IgD-negative memory B cell (primary cell): ENCODE measurements around the gene COPS6. TPM values are rescaled to one million over a fixed set of nuclear protein-coding genes. Genes with fewer than 3 reads are reported as not detected.
A peak's percentile ranks its signal among the peaks of the same experiment; 100 is the strongest.

ENCODE experiments used
- H3K27ac Mint-ChIP-seq, 3 donors: one replicate each; pipeline ENCODE4 v1.8.0; 2020 to 2022; ENCODE audit warnings: mild to moderate bottlenecking in 3 of 3, mixed read lengths in 3 of 3, moderate library complexity in 1 of 3
- H3K27me3 Mint-ChIP-seq: one replicate; pipeline ENCODE4 v1.8.0; 2021; ENCODE audit warnings: mixed read lengths
- H3K36me3 Mint-ChIP-seq: one replicate; pipeline ENCODE4 v1.8.0; 2020; ENCODE audit warnings: mild to moderate bottlenecking, mixed read lengths
- H3K4me1 Mint-ChIP-seq, 3 donors: one replicate each; pipeline ENCODE4 v1.8.0; 2020 to 2022; ENCODE audit warnings: mixed read lengths in 3 of 3, mild to moderate bottlenecking in 1 of 3
- H3K4me3 Mint-ChIP-seq, 4 donors: one replicate each; pipeline ENCODE4 v1.8.0; 2020 to 2022; ENCODE audit warnings: mild to moderate bottlenecking in 4 of 4, mixed read lengths in 4 of 4, moderate library complexity in 3 of 4
- H3K9me3 Mint-ChIP-seq, 3 donors: one replicate each; pipeline ENCODE4 v1.8.0; 2020 to 2021; ENCODE audit warnings: mixed read lengths in 3 of 3, mild to moderate bottlenecking in 1 of 3
- polyA plus RNA-seq: library from polyadenylated mRNA; unstranded; fragments of 300-500 nt; fragmentation: Illumina TruSeq; gene quantifications from one replicate; pipeline ENCODE4 v1.2.3, GENCODE V29; 2021

Gene COPS6
- polyA plus RNA-seq, 1 donor from 2014 or later: 121 TPM

GRCh38 chr7:100089458-100090196, 858 bp downstream of the COPS6 start:
- Mint-ChIP-seq H3K27ac (peak overlapping the region; percentile 94 to 99 (median 95)), H3K36me3 (no peaks in the 10 kb centered on the region), H3K27me3 (peaks cover 2% of the 10 kb centered on the region), H3K4me1 (peaks cover 10 to 20% (median 14%) of the 10 kb centered on the region in 3 donors), H3K4me3 (peak overlapping the region; percentile 84 to 95 (median 94)), H3K9me3 (no peaks in the 10 kb centered on the region)

DNA sequence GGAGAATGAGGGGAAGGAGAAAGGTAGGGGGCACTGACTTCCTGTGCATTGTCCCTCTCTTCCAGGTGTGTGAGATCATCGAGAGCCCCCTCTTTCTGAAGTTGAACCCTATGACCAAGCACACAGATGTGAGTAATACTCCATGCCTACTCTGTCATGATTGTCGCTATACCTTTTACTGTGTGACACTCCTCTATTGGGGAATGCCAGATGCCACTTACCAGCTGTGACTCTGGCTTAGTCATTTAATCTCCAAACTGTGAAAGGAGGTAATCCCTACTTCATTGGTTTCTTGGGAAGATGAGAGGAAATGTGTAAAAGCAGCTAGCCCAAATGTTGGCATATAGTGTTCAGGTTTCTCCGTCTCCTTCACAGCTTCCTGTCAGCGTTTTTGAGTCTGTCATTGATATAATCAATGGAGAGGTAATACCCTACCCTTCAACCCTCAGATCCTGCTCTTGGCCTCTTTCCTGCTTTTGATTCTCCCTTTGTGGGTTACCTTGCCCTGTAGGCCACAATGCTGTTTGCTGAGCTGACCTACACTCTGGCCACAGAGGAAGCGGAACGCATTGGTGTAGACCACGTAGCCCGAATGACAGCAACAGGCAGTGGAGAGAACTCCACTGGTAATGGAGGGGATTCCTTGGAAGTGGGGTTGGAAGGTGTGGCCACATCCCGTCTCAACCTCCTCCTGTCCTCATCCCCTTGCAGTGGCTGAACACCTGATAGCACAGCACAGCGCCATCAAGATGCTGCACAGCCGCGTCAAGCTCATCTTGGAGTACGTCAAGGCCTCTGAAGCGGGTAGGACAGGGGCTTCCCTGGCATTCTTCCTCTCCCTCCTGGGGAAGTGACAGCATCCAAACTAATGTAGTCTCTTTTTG, 2.0 kb downstream of the COPS6 start:
- Mint-ChIP-seq H3K9me3 (no peaks in the 10 kb centered on the region), H3K4me3 (peak overlapping the region in 2 of 4 donors; percentile 42 to 93), H3K27me3 (peaks cover 2% of the 10 kb centered on the region), H3K27ac (peak overlapping the region in 1 of 3 donors; percentile 99), H3K4me1 (peaks cover 8 to 20% (median 16%) of the 10 kb centered on the region in 3 donors), H3K36me3 (no peaks in the 10 kb centered on the region)

DNA sequence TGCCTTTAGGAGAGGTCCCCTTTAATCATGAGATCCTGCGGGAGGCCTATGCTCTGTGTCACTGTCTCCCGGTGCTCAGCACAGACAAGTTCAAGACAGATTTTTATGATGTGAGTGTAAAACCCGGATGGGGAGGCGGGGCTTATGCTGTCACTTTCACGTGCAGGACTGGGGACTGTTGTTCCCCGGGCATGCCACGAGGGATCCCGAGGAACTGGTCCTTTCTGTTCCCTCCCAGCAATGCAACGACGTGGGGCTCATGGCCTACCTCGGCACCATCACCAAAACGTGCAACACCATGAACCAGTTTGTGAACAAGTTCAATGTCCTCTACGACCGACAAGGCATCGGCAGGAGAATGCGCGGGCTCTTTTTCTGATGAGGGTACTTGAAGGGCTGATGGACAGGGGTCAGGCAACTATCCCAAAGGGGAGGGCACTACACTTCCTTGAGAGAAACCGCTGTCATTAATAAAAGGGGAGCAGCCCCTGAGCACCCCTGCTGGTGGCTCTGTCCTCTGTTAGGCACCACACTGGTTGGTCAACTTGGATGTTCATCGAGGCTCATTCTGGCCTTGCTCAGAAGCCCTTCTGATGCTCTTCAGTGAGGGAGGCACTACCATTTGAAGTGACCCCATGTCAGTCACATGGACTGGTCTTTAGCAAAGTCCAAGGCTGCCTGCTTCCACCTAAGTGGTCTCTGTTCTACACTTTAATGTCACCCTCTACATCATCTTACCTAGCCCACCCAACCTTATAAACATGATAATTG, 2.8 kb downstream of the COPS6 start:
- Mint-ChIP-seq H3K4me1 (peaks cover 8 to 20% (median 18%) of the 10 kb centered on the region in 3 donors), H3K36me3 (peaks cover 2% of the 10 kb centered on the region), H3K9me3 (no peaks in the 10 kb centered on the region), H3K4me3 (peak overlapping the region in 2 of 4 donors; percentile 51 to 93), H3K27ac (peak overlapping the region in 2 of 3 donors; percentile 76 to 99), H3K27me3 (peaks cover 2% of the 10 kb centered on the region)

DNA sequence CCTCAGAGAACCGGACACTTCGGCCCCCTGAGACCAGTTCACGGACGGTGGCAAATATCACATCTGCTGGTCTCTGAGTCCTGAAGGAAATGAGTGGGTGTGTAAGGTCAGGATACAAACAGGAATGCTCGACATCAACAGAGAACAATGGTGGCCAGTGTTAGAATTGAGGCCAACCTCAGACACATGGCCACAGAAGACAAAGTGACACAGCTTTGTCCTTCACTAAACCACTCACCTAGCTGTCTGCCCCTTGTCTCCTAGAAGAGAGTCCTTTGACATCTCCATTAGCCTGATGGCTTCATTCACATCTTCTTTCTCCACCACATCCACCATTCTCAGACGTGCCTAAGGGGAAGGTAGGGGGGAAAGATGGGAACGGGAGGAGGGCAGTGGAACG, 4.3 kb downstream of the COPS6 start:
- Mint-ChIP-seq H3K4me3 (peak overlapping the region in 2 of 4 donors; percentile 9 to 93), H3K9me3 (no peaks in the 10 kb centered on the region), H3K27me3 (peaks cover 2% of the 10 kb centered on the region), H3K4me1 (peaks cover 13 to 20% (median 16%) of the 10 kb centered on the region in 3 donors), H3K36me3 (peaks cover 4% of the 10 kb centered on the region), H3K27ac (peak overlapping the region in 1 of 3 donors; percentile 99)

- Mint-ChIP-seq H3K27me3 (peaks cover under 1% of the 10 kb centered on the region), H3K4me1 (peaks cover 12 to 17% (median 16%) of the 10 kb centered on the region in 3 donors), H3K36me3 (peaks cover 4% of the 10 kb centered on the region), H3K9me3 (no peaks in the 10 kb centered on the region), H3K4me3 (peak overlapping the region in 1 of 4 donors; percentile 93), H3K27ac (peak overlapping the region in 1 of 3 donors; percentile 99)
Observed at GRCh38 chr7:100093498-100093897, 4.7 kb downstream of the COPS6 start.

DNA sequence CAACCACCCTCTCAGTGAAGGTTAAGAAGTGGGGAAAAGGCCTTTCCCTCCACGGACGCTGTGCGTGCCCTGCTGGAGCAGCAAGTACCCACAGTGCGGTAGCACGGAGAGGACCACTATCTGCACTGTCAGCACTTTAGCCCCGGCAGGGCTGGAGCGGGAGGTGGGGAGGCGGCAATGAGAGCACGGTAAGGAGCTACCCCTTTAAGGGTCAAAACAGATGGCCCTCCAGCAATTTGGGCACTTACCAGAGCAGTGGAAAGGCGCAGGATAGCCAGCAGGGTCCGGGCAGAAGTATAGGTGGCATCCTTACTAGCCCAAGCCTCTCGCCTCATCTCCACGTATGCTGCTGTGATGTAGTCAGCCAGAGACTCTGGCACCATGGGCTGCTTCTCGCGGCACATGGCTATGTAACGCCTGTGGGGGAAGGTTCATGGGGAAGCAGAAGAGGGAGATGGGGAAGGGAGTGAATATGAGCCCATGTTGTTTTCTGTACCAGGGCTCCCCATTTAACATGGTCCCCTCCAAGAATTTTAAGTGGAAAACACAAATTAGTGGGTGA, 5.2 kb downstream of the COPS6 start:
- Mint-ChIP-seq H3K36me3 (peaks cover 4% of the 10 kb centered on the region), H3K4me3 (peak overlapping the region in 1 of 4 donors; percentile 93), H3K27ac (peak overlapping the region in 1 of 3 donors; percentile 99), H3K27me3 (no peaks in the 10 kb centered on the region), H3K4me1 (peaks cover 12 to 21% (median 16%) of the 10 kb centered on the region in 3 donors), H3K9me3 (no peaks in the 10 kb centered on the region)

DNA sequence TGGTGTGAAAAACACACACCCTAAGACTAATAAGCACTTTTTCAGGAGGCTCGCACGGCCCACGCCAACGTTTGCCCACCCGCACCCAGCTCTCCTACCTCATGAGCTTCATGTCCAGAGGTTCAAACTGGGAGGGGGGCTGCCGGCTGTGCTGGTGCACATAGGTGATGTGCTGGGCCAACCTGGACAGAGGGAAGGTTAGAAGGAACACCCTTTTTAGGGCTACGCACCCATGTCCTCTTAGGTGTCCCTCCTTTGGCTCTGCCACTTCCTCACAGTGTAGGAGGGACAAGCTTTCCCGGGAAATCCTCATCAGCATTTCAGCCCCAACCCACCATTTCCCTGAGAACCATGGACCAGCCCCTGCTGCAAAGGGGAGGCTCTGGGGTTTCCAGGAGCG, 6.5 kb downstream of the COPS6 start:
- Mint-ChIP-seq H3K9me3 (no peaks in the 10 kb centered on the region), H3K27ac (peak overlapping the region in 1 of 3 donors; percentile 82), H3K36me3 (peaks cover 4% of the 10 kb centered on the region), H3K27me3 (no peaks in the 10 kb centered on the region), H3K4me3 (peak overlapping the region in 2 of 4 donors; percentile 25 to 93), H3K4me1 (peaks cover 10 to 23% (median 16%) of the 10 kb centered on the region in 3 donors)

- Mint-ChIP-seq H3K27me3 (no peaks in the 10 kb centered on the region), H3K4me3 (peak overlapping the region in 1 of 4 donors; percentile 93), H3K27ac (peak overlapping the region in 2 of 3 donors; percentile 31 to 82), H3K4me1 (peaks cover 12 to 20% (median 16%) of the 10 kb centered on the region in 3 donors), H3K9me3 (no peaks in the 10 kb centered on the region), H3K36me3 (peaks cover 4% of the 10 kb centered on the region)
Observed at GRCh38 chr7:100095704-100096103, 6.9 kb downstream of the COPS6 start.

DNA sequence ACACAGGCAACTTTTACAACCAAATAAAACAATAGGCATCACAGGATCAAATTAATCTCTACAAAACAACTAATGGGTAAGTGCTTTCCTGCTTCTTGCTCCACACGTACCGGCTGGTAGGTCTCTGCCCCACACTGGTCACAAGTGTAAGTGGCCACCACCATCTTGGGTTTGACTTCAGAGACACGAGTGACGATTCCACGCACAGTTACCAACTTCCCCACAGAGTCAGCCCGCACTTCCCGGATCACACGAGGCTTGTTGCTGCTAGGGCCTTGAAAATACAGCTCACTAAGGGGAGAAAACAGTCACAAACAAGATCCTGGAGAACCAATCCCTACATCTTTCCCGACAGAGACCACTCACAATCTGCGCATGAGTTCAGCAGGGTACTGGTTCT, 10.1 kb downstream of the COPS6 start:
- Mint-ChIP-seq H3K9me3 (no peaks in the 10 kb centered on the region), H3K27ac (peak overlapping the region; percentile 37 to 100 (median 83)), H3K27me3 (no peaks in the 10 kb centered on the region), H3K4me1 (peaks cover 16 to 25% (median 17%) of the 10 kb centered on the region in 3 donors), H3K36me3 (peaks cover 4% of the 10 kb centered on the region), H3K4me3 (peak overlapping the region; percentile 10 to 97 (median 62))

GRCh38 chr7:100099452-100099851, 10.7 kb downstream of the COPS6 start:
- Mint-ChIP-seq H3K27me3 (no peaks in the 10 kb centered on the region), H3K36me3 (peaks cover 4% of the 10 kb centered on the region), H3K4me3 (peak overlapping the region; percentile 93 to 99 (median 98)), H3K4me1 (peaks cover 16 to 25% (median 19%) of the 10 kb centered on the region in 3 donors), H3K27ac (peak overlapping the region; percentile 98 to 100 (median 99)), H3K9me3 (no peaks in the 10 kb centered on the region)

- H3K9me3 Mint-ChIP-seq: no peaks in the 10 kb centered on the region
- H3K27ac Mint-ChIP-seq: peak overlapping the region; percentile 98 to 100 (median 99)
- H3K4me1 Mint-ChIP-seq: peaks cover 16 to 25% (median 19%) of the 10 kb centered on the region in 3 donors
- H3K36me3 Mint-ChIP-seq: peaks cover 4% of the 10 kb centered on the region
- H3K4me3 Mint-ChIP-seq: peak overlapping the region; percentile 93 to 99 (median 98)
- H3K27me3 Mint-ChIP-seq: no peaks in the 10 kb centered on the region
Observed at GRCh38 chr7:100100420-100101015, 11.7 kb downstream of the COPS6 start.

GRCh38 chr7:100101016-100101862, 12.5 kb downstream of the COPS6 start, which contains the start of the genes AP4M1 and MCM7:
Gene AP4M1 (plus strand): TSS chr7:100101643. CDS start chr7:100101715, 72 bp downstream.
Gene MCM7 (minus strand): TSS chr7:100101397. CDS start chr7:100101294, 103 bp downstream.
- no peaks in the 10 kb centered on the region for H3K27me3 Mint-ChIP-seq
- peak within 1 kb of the TSS; percentile 98 to 100 (median 99) for H3K27ac Mint-ChIP-seq
- peaks cover 16 to 22% (median 19%) of the 10 kb centered on the region in 3 donors for H3K4me1 Mint-ChIP-seq
- H3K4me3 Mint-ChIP-seq: peak within 1 kb of the TSS; percentile 93 to 99 (median 98)
- H3K9me3 Mint-ChIP-seq: no peaks in the 10 kb centered on the region
- peaks cover 2% of the 10 kb centered on the region for H3K36me3 Mint-ChIP-seq
